Cardiac fibroblast (primary cell): Measurements from ENCODE around the gene FAF1.

ENCODE experiments used
- DNase-seq, 2 donors: peaks; one replicate each; pipeline versions ENCODE4 v3.0.0 to v3.0.0-alpha.2; 2010; ENCODE audit warnings: low read depth in 2 of 2
- H3K4me3 ChIP-seq, 2 donors: replicated peaks in 1 of 2; 1 replicate in 1 of 2; 2 replicates in 1 of 2; pipeline ENCODE4 v1.5.1; 2011; ENCODE audit warnings: low read depth in 2 of 2, low read length in 2 of 2, mild to moderate bottlenecking in 2 of 2, moderate library complexity in 1 of 2
- CTCF ChIP-seq: IDR thresholded peaks from one replicate; pipeline ENCODE4 v1.5.1; 2011; ENCODE audit warnings: low read depth, mild to moderate bottlenecking, low read length, inconsistent platforms

The FAF1 gene

GRCh38 chr1:50416553-50417453 is 543.3 kb downstream of the FAF1 start:
- TF ChIP-seq CTCF: no peak
- H3K4me3 ChIP-seq: no peak overlapping the region
- no peak for DNase-seq

- no peak for TF ChIP-seq CTCF
- H3K4me3 ChIP-seq: no peak overlapping the region
- DNase-seq: no peak
These were observed 543.9 kb downstream of the FAF1 start for GRCh38 chr1:50416150-50416527.

- TF ChIP-seq CTCF: no peak
- no peak for DNase-seq
- H3K4me3 ChIP-seq: no peak overlapping the region
These were observed 544.6 kb downstream of the FAF1 start for GRCh38 chr1:50415235-50416149.

GRCh38 chr1:50414853-50415234 is 545.2 kb downstream of the FAF1 start:
- no peak overlapping the region for H3K4me3 ChIP-seq
- no peak for TF ChIP-seq CTCF
- DNase-seq: no peak

- no peak for TF ChIP-seq CTCF
- no peak for DNase-seq
- no peak overlapping the region for H3K4me3 ChIP-seq
These were observed 547.1 kb downstream of the FAF1 start for GRCh38 chr1:50412813-50413476.

GRCh38 chr1:50405814-50406213 is 554.3 kb downstream of the FAF1 start:
- no peak for TF ChIP-seq CTCF
- H3K4me3 ChIP-seq: no peak overlapping the region
- no peak for DNase-seq
